K562 (cell line): Measurements from ENCODE around the gene NXT1. TPM values are rescaled to one million over a fixed set of nuclear protein-coding genes. Genes with fewer than 3 reads are reported as not detected.
A peak's percentile ranks its signal among the peaks of the same experiment; 100 is the strongest.

Experiments
- BRCA1 ChIP-seq, 2 experiments: fragments of 450-650 bp in 1 of 2; sonication (generic) in 1 of 2; formaldehyde crosslinking in 1 of 2; IDR thresholded peaks; 2 replicates each; pipeline versions ENCODE4 v1.5.0 to v1.6.1; 2017 to 2020; ENCODE audit warnings: mild to moderate bottlenecking in 1 of 2, missing genetic modification reagents in 1 of 2
- DACH1 ChIP-seq: fragments of 450-650 bp; IDR thresholded peaks from 2 replicates; pipeline ENCODE4 v1.6.1; 2018; ENCODE audit not compliant: partially characterized antibody
- DEAF1 ChIP-seq: fragments of 450-650 bp; formaldehyde crosslinking; IDR thresholded peaks from 2 replicates; pipeline ENCODE4 v1.4.0; 2020; ENCODE audit warnings: mild to moderate bottlenecking, moderate library complexity
- HMBOX1 ChIP-seq: sonication (generic); IDR thresholded peaks from 2 replicates; pipeline ENCODE4 v1.6.1; 2016
- HNRNPLL ChIP-seq: fragments of 200-400 bp; formaldehyde crosslinking; IDR thresholded peaks from 2 replicates; pipeline ENCODE4 v1.6.1; 2017; ENCODE audit warnings: low read length, low read depth, mild to moderate bottlenecking; ENCODE audit not compliant: poor library complexity, severe bottlenecking
- MBD2 ChIP-seq: sonication (generic); IDR thresholded peaks from 2 replicates; pipeline ENCODE4 v1.6.1; 2016; ENCODE audit warnings: low read depth, borderline replicate concordance
- NFIC ChIP-seq: fragments of 450-650 bp; IDR thresholded peaks from 2 replicates; pipeline ENCODE4 v1.6.1; 2017; ENCODE audit warnings: mild to moderate bottlenecking, inconsistent platforms
- POLR2B ChIP-seq: fragments of 450-650 bp; IDR thresholded peaks from 2 replicates; pipeline ENCODE4 v1.6.1; 2018; ENCODE audit warnings: low read depth; ENCODE audit not compliant: partially characterized antibody
- RBFOX2 ChIP-seq: fragments of 200-400 bp; formaldehyde crosslinking; IDR thresholded peaks from 2 replicates; pipeline ENCODE4 v1.6.1; 2017; ENCODE audit warnings: low read depth, mild to moderate bottlenecking, low read length, moderate library complexity
- RNF2 ChIP-seq: sonication (generic); IDR thresholded peaks from 2 replicates; pipeline ENCODE4 v1.6.1; 2016
- RREB1 ChIP-seq: fragments of 250-450 bp; sonication (Bioruptor Pico); IDR thresholded peaks from 2 replicates; pipeline ENCODE4 v1.4.0; 2020
- SETDB1 ChIP-seq: IDR thresholded peaks from one replicate; pipeline ENCODE4 v1.6.1; 2012; ENCODE audit warnings: low read length, control low read depth, inconsistent platforms
- STAG1 ChIP-seq: sonication (generic); formaldehyde crosslinking; IDR thresholded peaks from 2 replicates; pipeline ENCODE4 v1.5.0; 2020; ENCODE audit warnings: missing genetic modification reagents, borderline replicate concordance
- TCF7 ChIP-seq: sonication (generic); IDR thresholded peaks from 2 replicates; pipeline ENCODE4 v1.6.1; 2016; ENCODE audit warnings: antibody characterized with exemption, borderline replicate concordance
- TEAD1 ChIP-seq, 2 experiments: fragments of 450-650 bp in 1 of 2; sonication (generic) in 1 of 2; formaldehyde crosslinking; IDR thresholded peaks; 2 replicates each; pipeline versions ENCODE4 v1.4.0 to v1.8.0; 2020 to 2022; ENCODE audit warnings: mild to moderate bottlenecking in 2 of 2, missing genetic modification reagents in 1 of 2
- ZFP91 ChIP-seq: sonication (generic); formaldehyde crosslinking; IDR thresholded peaks from 2 replicates; pipeline ENCODE4 v1.8.0; 2022; ENCODE audit warnings: mild to moderate bottlenecking, missing genetic modification reagents
- ZNF224 ChIP-seq: sonication (generic); formaldehyde crosslinking; IDR thresholded peaks from 2 replicates; pipeline ENCODE4 v1.8.0; 2022; ENCODE audit warnings: mild to moderate bottlenecking, missing genetic modification reagents
- polyA plus RNA-seq, 8 experiments: library from polyadenylated mRNA; depleted of rRNA in 4 of 8; stranded (reverse) in 5 of 8; unstranded in 3 of 8; fragments of >200 nt; fragmentation: Nextera tagmentation in 2 of 8; fragmentation: Illumina TruSeq in 1 of 8; extraction: Ambion mirVana in 2 of 8; extraction: Trizol in 1 of 8; gene quantifications; 2 replicates each; pipeline versions ENCODE4 v1.2.1 to v1.2.3, GENCODE V29; 2011 to 2014; ENCODE audit warnings: inconsistent platforms in 1 of 8, missing spikeins in 1 of 8
- total RNA-seq, 7 experiments: library from RNA; depleted of rRNA in 6 of 7; stranded (reverse); fragments of >200 nt in 6 of 7; fragmentation: Illumina TruSeq in 2 of 7; extraction: Trizol in 2 of 7; gene quantifications; 2 replicates each; pipeline versions ENCODE4 v1.2.1 to v1.2.3, GENCODE V29; 2011 to 2021; ENCODE audit warnings: low replicate concordance in 1 of 7

NXT1 gene
- total and polyA plus RNA-seq, 9 of the 15 experiments (the other 6 are each of a cell fraction or from before 2014, with no cell fraction given) = 7.7 to 50.9 (median 35.6) TPM

- TF ChIP-seq RREB1 (CRISPR knock-in tag) (no peak), MBD2 (0 out of 2 replicates have a peak, but pooled peaks have one; percentile 50), ZFP91 (no peak), STAG1 (CRISPR knock-in tag) (no peak), DACH1 (peak; percentile 63), TCF7 (no peak), RNF2 (peak; percentile 67), DEAF1 (no peak), HNRNPLL (no peak), BRCA1 (IDR thresholded peaks at IDR 0.05) (no peak), BRCA1 (CRISPR knock-in tag; IDR thresholded peaks at IDR 0.05) (no peak), RBFOX2 (peak; percentile 95), HMBOX1 (no peak; the same call in 1 of the 2 replicates), TEAD1 (CRISPR knock-in tag; IDR thresholded peaks at IDR 0.05) (peak in 1 of 2 experiments; percentile 81; a peak in 2 of 4 replicates), SETDB1 (no peak), ZNF224 (CRISPR knock-in tag) (no peak), NFIC (no peak), POLR2B (peak; percentile 85)
Observed at GRCh38 chr20:23361476-23362391, 11.1 kb downstream of the NXT1 start, which contains the start of gene GZF1 (continued).
